ENCODE measurements around the gene PODN. TPM values are rescaled to one million over a fixed set of nuclear protein-coding genes. Genes with fewer than 3 reads are reported as not detected.

Gene PODN
- total and polyA plus RNA-seq, 2 donors (not counting 3 experiments of a cell fraction or from before 2014, with no cell fraction given) = 1.3 to 1.5 TPM

- intact Hi-C loops (cut with micrococcal nuclease) = no loop called here
- ChIA-PET CTCF (no interaction called here), POLR2A (no interaction called here)
- no peak overlapping the region for H2AFZ ChIP-seq (ENCODE audit: low read depth, low read length)
- no peak overlapping the region for H3K27ac ChIP-seq (ENCODE audit: insufficient read depth, low read depth, low read length)
- H3K36me3 ChIP-seq (ENCODE audit: control insufficient read depth in 2 of 2, extremely low read depth in 1 of 2, insufficient read depth in 2 of 2, low read length in 2 of 2) = no peaks in the 10 kb centered on the region
- H3K27me3 ChIP-seq (ENCODE audit: control insufficient read depth in 2 of 2, insufficient read depth in 2 of 2, low read length in 2 of 2) = peaks cover 0 to 7% of the 10 kb centered on the region in 2 experiments
- TF ChIP-seq POLR2A (IDR thresholded peaks at IDR 0.05; ENCODE audit: low read depth, low read length) (no peak), POLR2AphosphoS5 (IDR thresholded peaks at IDR 0.05; ENCODE audit: insufficient read depth, low read depth, low read length) (no peak), MAX (IDR thresholded peaks at IDR 0.05; ENCODE audit: insufficient read depth, insufficient read length) (no peak), GATA2 (IDR thresholded peaks at IDR 0.05; ENCODE audit: insufficient read depth, insufficient read length, low read depth, low read length) (no peak), MYC (IDR thresholded peaks at IDR 0.05; ENCODE audit: low read depth, low read length) (no peak), FOS (IDR thresholded peaks at IDR 0.05; ENCODE audit: borderline replicate concordance, insufficient read depth, low read length) (no peak), CTCF (IDR thresholded peaks at IDR 0.05; ENCODE audit: extremely low read depth in 1 of 2, insufficient read depth in 1 of 2, low read depth in 1 of 2, low read length in 2 of 2) (no peak), EZH2 (IDR thresholded peaks at IDR 0.05; ENCODE audit: borderline replicate concordance, low read depth, low read length, severe bottlenecking) (no peak), JUN (IDR thresholded peaks at IDR 0.05; ENCODE audit: borderline replicate concordance, insufficient read depth, insufficient read length, low read depth) (no peak)
- DNase-seq (ENCODE audit: low read depth, low spot score) = no peak
- dilution Hi-C loops (cut with MboI; ENCODE audit: extremely low pct_ligation_motif_present, low sequenced_read_pairs) = no loop called here
- FAIRE-seq = no peak
- H4K20me1 ChIP-seq (replicated peaks; ENCODE audit: control insufficient read depth, extremely low read depth, insufficient read depth, low read length) = no peaks in the 10 kb centered on the region
- BruUV-seq (replicated peaks) = no TSS peak
- no peaks in the 10 kb centered on the region for H3K79me2 ChIP-seq (ENCODE audit: control insufficient read depth, insufficient read depth, low read length)
- no peak overlapping the region for H3K4me2 ChIP-seq (ENCODE audit: insufficient read depth, low read length)
- H3K9me3 ChIP-seq (replicated peaks; ENCODE audit: control insufficient read depth, insufficient read depth, low read length) = no peaks in the 10 kb centered on the region
- no peak overlapping the region for H3K4me3 ChIP-seq (replicated peaks in 1 of 3; ENCODE audit: insufficient read depth in 1 of 3, low read depth in 1 of 3, low read length in 3 of 3)
- H3K9me1 ChIP-seq (replicated peaks; ENCODE audit: control insufficient read depth, extremely low read depth, insufficient read depth, low read length) = no peaks in the 10 kb centered on the region
- no peak overlapping the region for H3K9ac ChIP-seq (replicated peaks; ENCODE audit: extremely low read depth, insufficient read depth, low read length)
- no peaks in the 10 kb centered on the region for H3K4me1 ChIP-seq (ENCODE audit: control insufficient read depth, extremely low read depth, insufficient read depth, low read length)
Measured at GRCh38 chr1:53125122-53125521, 63.1 kb downstream of the PODN start.
